Kidney (tissue), 14 donors: ENCODE data around the gene CMTM4. TPM values are rescaled to one million over a fixed set of nuclear protein-coding genes. Genes with fewer than 3 reads are reported as not detected.
"Not testable (repeated sequence)": the region's sequence is repeated elsewhere in the genome, so short reads cannot be mapped to it uniquely, and the experiment has no call there.

ENCODE experiments used
- DNase-seq, 5 donors: peaks; one replicate each; pipeline ENCODE4 v3.0.0-alpha.2; 2013 to 2020
- FAIRE-seq: peaks from 2 replicates; lab custom pipeline; 2012; peaks lifted over from hg19 to GRCh38; lab: Jason Lieb, UNC
- H3K27ac ChIP-seq, 2 donors: one replicate each; pipeline ENCODE4 v1.7.0; 2013; ENCODE audit warnings: low read depth in 2 of 2, low read length in 2 of 2, inconsistent platforms in 1 of 2
- H3K27me3 ChIP-seq: one replicate; pipeline ENCODE4 v1.7.1; 2013; ENCODE audit warnings: low read length, inconsistent platforms; ENCODE audit not compliant: control insufficient read depth, insufficient read depth
- H3K36me3 ChIP-seq, 3 donors: one replicate each; pipeline versions ENCODE4 v1.7.0 to v1.7.1; 2013; ENCODE audit warnings: low read length in 3 of 3, control low read depth in 1 of 3, inconsistent platforms in 1 of 3; ENCODE audit not compliant: insufficient read depth in 3 of 3, control insufficient read depth in 2 of 3
- H3K4me1 ChIP-seq, 3 donors: one replicate each; pipeline versions ENCODE4 v1.7.0 to v1.7.1; 2013; ENCODE audit warnings: low read length in 3 of 3, inconsistent platforms in 1 of 3, low read depth in 1 of 3; ENCODE audit not compliant: control insufficient read depth in 2 of 3, insufficient read depth in 2 of 3
- H3K4me3 ChIP-seq, 3 donors: one replicate each; pipeline versions ENCODE4 v1.7.0 to v1.8.1; 2013; ENCODE audit warnings: low read length in 3 of 3, control low read depth in 1 of 3, inconsistent platforms in 1 of 3
- H3K9ac ChIP-seq, 3 donors: one replicate each; pipeline versions ENCODE4 v1.7.0 to v1.7.1; 2013; ENCODE audit warnings: low read length in 3 of 3, control low read depth in 1 of 3, inconsistent platforms in 1 of 3
- H3K9me3 ChIP-seq, 3 donors: one replicate each; pipeline versions ENCODE4 v1.7.0 to v1.7.1; 2013; ENCODE audit warnings: low read length in 3 of 3, control low read depth in 1 of 3, inconsistent platforms in 1 of 3; ENCODE audit not compliant: control insufficient read depth in 2 of 3, insufficient read depth in 1 of 3
- intact Hi-C: fragments of 100-400 bp; cut with DNase I; formaldehyde crosslinking; loops from one replicate; pipeline ENCODE4 v1.11.1; 2022
- polyA plus RNA-seq: library from polyadenylated mRNA; stranded (reverse); fragments of 350-450 nt; fragmentation: Illumina TruSeq; extraction: RNeasy Lipid Tissue Mini Kit (QIAGEN cat#74804); gene quantifications from one replicate; pipeline ENCODE4 v1.2.3, GENCODE V29; 2014; ENCODE audit warnings: low read depth, low replicate concordance; ENCODE audit not compliant: insufficient read depth
- total RNA-seq: library from RNA; stranded (reverse); fragmentation: NEBNext Ultra II Directional; extraction: Animal tissue kit (Norgen Biotek cat#: 25700); gene quantifications from one replicate; pipeline ENCODE4 v1.2.1, GENCODE V29; 2021
- TF ChIP-seq, protein P1 (sequence below): IDR thresholded peaks from 3 replicates; pipeline ENCODE4 v1.5.1; 2012; ENCODE audit warnings: mild to moderate bottlenecking, moderate library complexity, borderline replicate concordance; ENCODE audit not compliant: insufficient read depth; ENCODE audit errors: extremely low read depth
- donor health status: control.
- donor health status: control.
- donor health status: control.
- donor health status: control.
- donor health status: control.
- donor health status: DM: yes; HTN: yes; CAD: no.
- donor health status: Normal renal cell carcinoma (clear cell type).

CMTM4 gene
- total and polyA plus RNA-seq, 2 donors from 2014 or later: 43.2 to 82.2 TPM

DNA sequence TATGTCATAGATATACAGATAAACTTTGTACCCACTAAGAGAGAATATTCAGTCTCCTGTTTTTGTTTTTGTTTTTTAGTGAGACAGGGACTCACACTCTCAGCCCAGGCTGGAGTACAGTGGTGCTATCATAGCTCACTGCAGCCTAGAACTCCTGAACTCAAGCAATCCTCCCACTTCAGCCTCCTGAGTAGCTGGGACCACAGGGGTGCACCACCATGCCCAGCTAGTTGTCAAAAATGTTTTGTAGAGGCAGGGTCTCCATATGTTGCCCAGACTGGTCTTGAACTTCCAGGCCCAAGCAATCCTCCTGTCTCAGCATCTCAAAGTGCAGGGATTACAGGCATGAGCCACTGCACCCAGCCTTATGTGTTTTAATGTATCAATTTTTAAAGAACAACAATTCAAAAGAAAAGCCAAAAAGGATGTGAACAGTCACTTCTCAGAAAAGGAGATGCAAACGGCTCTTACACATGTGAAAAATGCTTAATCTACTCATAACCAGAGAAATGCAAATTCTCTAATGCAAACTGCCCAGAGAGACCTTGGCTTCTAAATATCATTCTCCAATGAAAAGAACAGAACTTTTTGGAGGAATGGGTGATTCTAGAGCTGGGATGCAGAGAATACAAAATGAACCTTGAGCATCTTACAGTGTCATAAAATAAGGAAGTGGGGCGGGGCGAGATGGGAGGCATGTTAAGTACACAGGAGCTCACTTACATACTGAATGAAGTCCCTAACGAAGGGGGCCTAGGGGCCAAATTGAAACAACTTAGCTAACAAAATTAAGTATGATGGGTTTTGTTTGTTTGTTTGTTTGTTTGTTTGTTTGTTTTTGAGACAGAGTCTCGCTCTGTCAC lies 99.3 kb downstream of the CMTM4 start:
- no peak for FAIRE-seq
- DNase-seq: no peak
- no peaks in the 10 kb centered on the region for H3K9me3 ChIP-seq

DNA sequence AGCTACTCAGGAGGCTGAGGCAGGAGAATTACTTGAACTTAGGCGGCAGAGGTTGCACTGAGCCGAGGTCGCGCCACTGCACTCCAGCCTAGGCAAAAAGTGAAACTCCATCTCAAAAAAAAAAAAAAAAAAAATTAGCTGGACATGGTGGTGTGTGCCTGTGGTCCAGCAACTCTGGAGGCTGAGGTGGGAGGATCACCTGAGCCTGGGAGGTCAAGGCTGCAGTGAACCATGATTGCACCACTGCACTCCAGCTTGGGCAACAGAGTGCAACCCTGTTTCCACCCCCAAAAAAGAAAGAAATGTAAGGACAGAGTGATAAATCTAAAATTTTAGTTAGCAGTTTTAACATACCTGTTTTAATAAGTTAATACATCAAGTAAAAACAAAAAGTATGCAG lies 100.0 kb downstream of the CMTM4 start:
- H3K27ac ChIP-seq, H3K9ac ChIP-seq, H3K4me3 ChIP-seq, H3K4me1 ChIP-seq, FAIRE-seq, DNase-seq, H3K9me3 ChIP-seq, H3K27me3 ChIP-seq, H3K36me3 ChIP-seq, intact Hi-C loops: not testable (repeated sequence)

More for the DNA sequence above, 99.3 kb downstream of the CMTM4 start:
- Histone ChIP-seq H3K4me3 (no peak overlapping the region), H3K27ac (no peak overlapping the region), H3K27me3 (no peaks in the 10 kb centered on the region), H3K36me3 (no peaks in the 10 kb centered on the region), H3K9ac (no peak overlapping the region), H3K4me1 (no peaks in the 10 kb centered on the region)
- intact Hi-C loops: no loop called here
- TF ChIP-seq, protein P1, sequence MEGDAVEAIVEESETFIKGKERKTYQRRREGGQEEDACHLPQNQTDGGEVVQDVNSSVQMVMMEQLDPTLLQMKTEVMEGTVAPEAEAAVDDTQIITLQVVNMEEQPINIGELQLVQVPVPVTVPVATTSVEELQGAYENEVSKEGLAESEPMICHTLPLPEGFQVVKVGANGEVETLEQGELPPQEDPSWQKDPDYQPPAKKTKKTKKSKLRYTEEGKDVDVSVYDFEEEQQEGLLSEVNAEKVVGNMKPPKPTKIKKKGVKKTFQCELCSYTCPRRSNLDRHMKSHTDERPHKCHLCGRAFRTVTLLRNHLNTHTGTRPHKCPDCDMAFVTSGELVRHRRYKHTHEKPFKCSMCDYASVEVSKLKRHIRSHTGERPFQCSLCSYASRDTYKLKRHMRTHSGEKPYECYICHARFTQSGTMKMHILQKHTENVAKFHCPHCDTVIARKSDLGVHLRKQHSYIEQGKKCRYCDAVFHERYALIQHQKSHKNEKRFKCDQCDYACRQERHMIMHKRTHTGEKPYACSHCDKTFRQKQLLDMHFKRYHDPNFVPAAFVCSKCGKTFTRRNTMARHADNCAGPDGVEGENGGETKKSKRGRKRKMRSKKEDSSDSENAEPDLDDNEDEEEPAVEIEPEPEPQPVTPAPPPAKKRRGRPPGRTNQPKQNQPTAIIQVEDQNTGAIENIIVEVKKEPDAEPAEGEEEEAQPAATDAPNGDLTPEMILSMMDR: no peak

DNA sequence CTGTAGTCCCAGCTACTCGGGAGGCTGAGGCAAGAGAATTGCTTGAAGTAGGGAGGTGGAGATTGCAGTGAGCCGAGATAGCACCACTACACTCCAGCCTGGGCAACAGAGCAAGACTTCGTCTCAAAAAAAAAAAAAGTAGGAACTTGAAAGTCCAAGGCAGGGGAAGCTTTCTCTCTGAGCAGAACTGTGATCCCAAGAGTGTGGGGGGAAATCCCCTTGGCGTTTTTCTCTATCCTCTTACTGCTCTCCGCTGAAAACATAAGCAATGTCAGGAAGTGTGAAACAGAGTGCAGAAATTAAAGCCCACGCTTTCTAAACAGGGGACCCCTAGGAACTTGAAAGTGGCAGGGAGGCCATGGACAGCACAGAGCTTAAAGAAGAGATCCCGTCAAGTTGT lies 101.8 kb downstream of the CMTM4 start:
- Histone ChIP-seq H3K27ac (no peak overlapping the region), H3K9ac (no peak overlapping the region), H3K4me3 (no peak overlapping the region), H3K27me3 (no peaks in the 10 kb centered on the region), H3K36me3 (no peaks in the 10 kb centered on the region), H3K4me1 (no peaks in the 10 kb centered on the region), H3K9me3 (no peaks in the 10 kb centered on the region)
- intact Hi-C loops: no loop called here
- TF ChIP-seq, protein P1: no peak
- no peak for DNase-seq
- FAIRE-seq: no peak

DNA sequence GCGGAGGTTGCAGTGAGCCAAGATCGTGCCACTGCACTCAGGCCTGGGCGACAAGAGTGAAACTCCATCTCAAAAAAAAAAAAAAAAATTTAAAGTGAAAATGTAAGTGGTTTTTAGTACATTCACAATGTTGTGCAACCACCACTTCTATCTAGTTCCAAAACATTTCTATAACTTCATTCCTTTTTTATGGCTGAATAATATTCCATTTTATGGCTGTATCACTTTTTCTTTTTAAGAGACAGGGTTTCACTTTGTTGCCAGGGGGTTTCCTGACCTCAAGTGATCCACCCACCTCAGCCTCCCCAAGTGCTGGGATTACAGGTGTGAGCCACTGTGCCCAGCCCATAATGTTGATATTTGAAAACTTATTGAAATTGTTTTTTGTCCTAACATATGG lies 103.7 kb downstream of the CMTM4 start:
- no peak overlapping the region for H3K9ac ChIP-seq
- intact Hi-C loops: no loop called here
- FAIRE-seq: no peak

More for the DNA sequence above, 103.7 kb downstream of the CMTM4 start:
- no peaks in the 10 kb centered on the region for H3K36me3 ChIP-seq
- H3K4me3 ChIP-seq: no peak overlapping the region
- no peak for DNase-seq
- no peaks in the 10 kb centered on the region for H3K9me3 ChIP-seq
- H3K4me1 ChIP-seq: no peaks in the 10 kb centered on the region
- TF ChIP-seq, protein P1: no peak
- no peaks in the 10 kb centered on the region for H3K27me3 ChIP-seq
- H3K27ac ChIP-seq: no peak overlapping the region
